Stimulated activated CD4-positive, alpha-beta T cell treated with anti-CD3 and anti-CD28 coated beads, Interleukin-12 subunit alpha, Interleukin-12 subunit beta, amount 100 ng/mL, for 48 hours (primary cell): ENCODE data around the gene FAM124A.

Source experiments
- DNase-seq, 3 donors: peaks; one replicate each; pipeline ENCODE4 v3.0.0-alpha.2; 2020; ENCODE audit warnings: low read depth in 2 of 3, low spot score in 1 of 3

Gene FAM124A

GRCh38 chr13:51240958-51241357 lies 18.8 kb downstream of the FAM124A start:
- no peak for DNase-seq

- no peak for DNase-seq
Observed at GRCh38 chr13:51241720-51242119, 19.5 kb downstream of the FAM124A start.

- no peak for DNase-seq
Observed at GRCh38 chr13:51243227-51243626, 21.0 kb downstream of the FAM124A start.

GRCh38 chr13:51243832-51244231 lies 21.6 kb downstream of the FAM124A start:
- no peak for DNase-seq

DNA sequence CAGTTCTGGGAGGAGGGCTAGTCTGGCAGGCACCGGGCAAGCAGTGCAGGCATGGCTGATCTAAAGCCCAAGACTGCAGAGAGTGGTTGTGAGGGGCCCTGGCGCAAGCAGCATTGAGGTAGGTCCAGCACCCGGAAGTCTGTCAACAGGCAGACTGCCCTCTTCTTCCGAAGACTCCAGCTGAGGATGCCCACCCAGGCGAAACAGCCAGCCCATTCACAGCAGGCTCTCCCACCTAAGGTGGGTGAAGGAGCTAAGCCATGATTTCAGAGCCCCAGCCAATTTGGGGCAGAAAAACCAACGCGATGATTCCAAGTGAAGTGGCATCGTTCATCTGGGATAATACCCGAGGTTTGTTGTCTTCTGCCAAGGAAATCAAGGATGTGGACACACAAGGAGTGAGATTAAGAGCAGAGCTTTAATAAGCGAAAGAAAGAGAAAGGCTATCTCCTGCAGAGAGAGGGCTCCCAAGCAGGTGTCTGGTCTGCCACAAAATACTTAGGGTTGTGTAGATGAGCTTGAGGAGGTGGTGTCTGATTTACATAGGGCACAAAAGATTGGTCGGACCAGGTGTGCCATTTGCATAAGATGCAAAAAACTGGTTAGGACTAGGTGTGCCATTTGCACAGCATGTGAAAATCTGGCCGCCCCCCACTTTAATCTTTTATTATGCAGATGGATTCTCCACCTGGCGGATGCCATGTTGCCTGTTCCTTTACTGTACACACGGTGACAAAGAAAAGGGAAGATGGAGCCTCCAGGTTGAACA lies 22.6 kb downstream of the FAM124A start:
- no peak for DNase-seq

- DNase-seq, result no peak
Observed at GRCh38 chr13:51245583-51245982, 23.4 kb downstream of the FAM124A start.

DNA sequence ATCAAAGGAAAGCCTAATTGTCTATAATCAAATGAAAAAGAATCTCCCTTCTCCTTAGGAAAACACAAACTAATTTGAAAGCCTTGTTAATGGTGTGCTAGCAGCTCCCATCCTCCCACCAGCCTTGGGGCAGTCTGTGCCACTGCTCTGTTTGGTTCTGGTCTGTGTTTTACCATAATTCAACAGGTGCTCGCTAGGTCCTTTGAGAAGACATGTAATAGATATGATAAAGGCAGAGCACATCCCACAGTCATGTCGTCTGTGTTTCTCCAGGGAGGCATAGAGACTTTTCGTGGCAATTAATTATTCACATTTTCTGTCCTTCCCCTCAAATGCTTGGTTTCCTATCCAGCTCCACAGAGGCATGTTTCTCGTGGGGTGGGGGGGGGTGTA lies 23.8 kb downstream of the FAM124A start:
- DNase-seq, result no peak

DNA sequence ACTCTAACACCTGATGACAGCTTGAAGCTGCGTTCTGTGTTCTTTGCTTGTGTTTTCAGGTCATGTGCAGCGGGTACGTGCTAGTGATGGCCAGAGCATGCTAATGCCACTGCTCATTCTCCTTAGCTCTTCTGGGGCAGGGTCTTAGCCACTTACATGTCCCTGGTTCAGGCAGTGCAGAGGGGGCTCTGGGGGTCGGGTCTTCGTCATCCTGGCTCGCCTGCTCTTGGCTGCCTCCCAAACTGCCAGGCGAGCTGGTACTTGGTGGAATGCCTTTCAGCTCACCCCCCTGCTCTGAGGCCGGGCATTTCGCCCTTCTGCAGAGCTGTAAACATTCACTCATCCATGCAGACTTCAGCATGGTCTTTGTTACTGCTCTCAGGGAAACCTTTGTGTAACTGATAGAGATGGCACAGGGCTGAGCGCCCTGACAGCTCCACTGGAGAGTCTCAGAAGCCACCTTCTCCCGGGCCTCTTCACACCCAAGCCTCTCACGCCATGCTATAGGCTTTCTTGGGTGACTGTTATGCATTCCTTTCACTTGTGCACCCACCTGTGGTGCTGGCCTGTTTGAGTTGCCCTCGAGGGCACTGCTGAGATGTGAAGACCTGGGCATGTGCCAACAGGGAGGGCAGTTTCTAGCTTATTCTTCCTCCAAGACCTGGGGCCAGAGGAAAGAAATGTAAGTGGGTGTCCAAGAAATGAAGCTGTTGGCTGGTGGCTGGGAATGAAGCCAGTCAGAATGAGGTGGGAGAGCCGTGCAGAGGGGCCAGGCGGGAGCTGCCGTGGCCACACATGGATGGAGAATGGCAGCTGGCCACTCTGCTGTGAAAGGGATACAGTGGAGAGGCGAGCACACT lies 24.4 kb downstream of the FAM124A start:
- DNase-seq, result no peak

DNA sequence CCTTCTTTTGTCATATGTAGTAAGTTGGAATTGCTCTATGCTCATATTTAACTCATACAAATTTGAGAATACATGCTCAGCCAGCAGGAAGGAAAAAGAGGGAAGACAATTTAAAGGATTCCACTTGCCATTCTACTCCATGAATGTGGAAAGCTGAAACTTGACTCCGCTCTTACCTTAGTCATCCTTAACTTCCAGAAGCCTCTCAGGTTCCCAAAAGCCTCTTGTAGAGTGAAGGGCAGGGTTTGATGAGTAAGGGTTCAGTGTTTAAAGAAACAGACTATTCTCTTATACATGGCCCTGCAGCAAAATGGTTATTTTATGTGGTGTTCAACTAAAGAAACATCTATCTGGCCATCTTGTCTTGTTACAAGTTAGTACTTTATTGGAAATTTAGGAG lies 27.1 kb downstream of the FAM124A start:
- no peak for DNase-seq

GRCh38 chr13:51249770-51250741 lies 27.9 kb downstream of the FAM124A start:
- no peak for DNase-seq

- no peak for DNase-seq
Observed at GRCh38 chr13:51251480-51251879, 29.3 kb downstream of the FAM124A start.

DNA sequence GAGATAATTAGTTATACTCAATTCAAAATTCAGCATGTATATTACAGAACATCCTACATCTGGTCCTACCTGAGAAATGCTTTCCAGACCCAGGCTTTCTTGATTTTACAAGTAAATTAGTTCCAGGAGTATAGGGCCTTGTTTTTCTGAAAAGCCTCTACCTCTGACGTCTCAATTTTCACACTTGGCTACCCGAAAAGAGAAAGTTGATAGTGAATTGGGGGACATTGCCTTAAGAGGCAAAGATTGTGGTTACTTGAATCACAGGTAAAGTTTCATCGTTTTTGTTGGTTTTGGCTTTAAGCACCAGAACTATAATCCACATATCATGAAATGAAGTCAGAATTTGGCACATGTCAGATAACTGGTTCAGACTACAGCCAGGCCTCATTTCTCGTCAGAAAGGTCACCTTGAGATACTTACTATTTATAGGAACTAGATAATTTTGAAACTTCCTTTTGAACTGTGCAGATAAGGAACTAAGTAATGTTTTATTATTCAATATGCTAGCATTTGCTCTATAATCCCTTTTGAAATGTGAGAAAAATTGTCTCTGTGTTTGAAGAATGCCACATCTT lies 30.8 kb downstream of the FAM124A start:
- DNase-seq, result no peak

GRCh38 chr13:51255556-51255955 lies 33.4 kb downstream of the FAM124A start:
- DNase-seq, result no peak

GRCh38 chr13:51257187-51257586 lies 35.0 kb downstream of the FAM124A start:
- DNase-seq, result no peak

- DNase-seq, result no peak
Observed at GRCh38 chr13:51258612-51259548, 36.7 kb downstream of the FAM124A start.

DNA sequence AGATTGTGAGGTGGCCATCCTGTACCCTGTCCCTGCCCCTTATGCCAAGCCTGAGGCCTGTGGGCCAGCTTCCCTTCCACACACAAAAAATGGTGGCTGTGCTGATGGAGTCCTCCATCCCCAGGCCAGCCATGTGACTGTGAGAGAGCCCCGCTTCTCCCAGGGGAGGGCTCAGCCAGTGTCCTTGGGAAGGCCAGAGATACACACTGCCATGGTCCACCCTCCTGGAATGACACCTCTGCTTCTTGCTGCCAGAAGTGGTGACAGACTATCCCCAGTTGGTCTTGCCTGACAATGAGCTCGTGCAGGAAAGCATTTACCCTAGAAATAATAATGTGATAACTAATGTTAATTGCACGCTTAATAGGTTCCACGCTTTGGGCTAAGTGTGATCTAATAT lies 38.0 kb downstream of the FAM124A start:
- DNase-seq, result no peak

DNA sequence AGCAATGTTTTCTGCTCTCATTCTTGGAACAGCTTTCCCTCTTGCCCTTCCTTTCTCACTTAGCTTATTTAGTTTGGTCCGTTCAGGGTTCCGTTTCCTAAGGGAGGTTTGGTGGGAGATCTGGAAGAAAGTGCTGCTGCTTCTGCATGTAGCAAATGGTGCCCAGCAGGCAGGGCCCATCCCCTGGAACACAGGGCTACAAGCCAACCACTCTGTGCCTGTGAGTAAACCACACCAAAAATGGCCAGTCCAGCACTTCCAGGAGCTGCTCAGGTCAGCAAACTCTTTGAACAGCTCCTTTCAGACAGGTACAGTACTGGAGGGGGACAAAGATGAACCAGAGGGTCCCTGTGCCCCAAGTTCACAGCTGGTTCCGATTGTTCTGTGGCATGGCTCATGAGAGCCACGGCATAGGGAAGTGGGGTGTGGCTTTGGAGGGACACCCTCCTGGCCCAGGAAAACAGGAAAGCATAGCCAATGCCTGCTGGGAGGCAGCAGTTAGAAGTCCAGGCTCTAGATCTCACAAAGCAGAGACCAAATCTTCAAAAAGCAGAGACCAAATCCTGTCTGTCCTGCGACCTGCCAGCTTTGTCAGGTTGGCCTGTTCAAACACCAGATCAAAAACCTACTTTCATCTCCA lies 39.5 kb downstream of the FAM124A start:
- DNase-seq, result no peak

DNA sequence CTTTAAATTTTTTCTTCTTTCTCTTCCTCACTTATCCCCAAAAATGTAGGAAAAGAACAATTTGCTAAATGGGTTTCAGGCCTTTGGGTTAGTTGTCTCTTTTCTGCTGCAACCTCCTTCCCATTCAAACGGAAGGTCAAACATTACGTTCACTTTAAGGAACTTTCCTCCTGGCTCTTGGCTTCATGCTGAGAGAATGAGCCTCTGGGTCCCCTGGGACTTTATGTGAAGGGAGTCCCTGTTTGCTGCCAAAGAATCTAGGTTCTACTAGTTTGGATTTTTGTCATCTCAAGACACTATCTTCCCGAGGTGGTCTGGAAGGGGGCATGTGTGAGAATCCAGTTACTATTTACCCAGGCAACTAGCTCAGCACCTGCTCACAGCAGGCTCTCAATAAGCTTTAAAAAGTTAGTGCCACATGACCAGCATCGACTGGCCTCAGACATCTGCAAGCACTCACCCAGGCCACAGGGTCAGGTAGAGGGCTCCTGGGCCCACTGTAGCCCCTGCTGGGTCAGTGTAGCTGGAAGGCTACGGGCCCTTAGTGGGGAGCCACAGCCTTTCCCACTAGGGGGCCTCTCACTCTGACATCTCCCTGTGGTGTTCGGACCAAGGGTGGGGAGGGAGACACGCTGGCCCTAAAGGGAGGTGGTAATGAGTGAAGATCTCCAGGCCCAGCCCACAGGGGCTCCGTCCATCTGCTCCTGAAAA lies 40.5 kb downstream of the FAM124A start:
- DNase-seq, result no peak

- DNase-seq, result no peak
Observed at GRCh38 chr13:51266642-51267041, 44.4 kb downstream of the FAM124A start.
